GOT3 (cell line): ENCODE measurements around the gene TTBK2.
A peak's percentile ranks its signal among the peaks of the same experiment; 100 is the strongest.
"Not testable (repeated sequence)": the region's sequence is repeated elsewhere in the genome, so short reads cannot be mapped to it uniquely, and the experiment has no call there.

Experiments used
- DNase-seq: peaks from one replicate; lab custom pipeline; 2025; ENCODE audit warnings: mixed read lengths; lab: John Stamatoyannopoulos, UW

TTBK2 gene

GRCh38 chr15:42764154-42764731, 156.3 kb downstream of the TTBK2 start:
- DNase-seq: not testable (repeated sequence)

GRCh38 chr15:42761813-42762212, 158.8 kb downstream of the TTBK2 start:
- DNase-seq: not testable (repeated sequence)

GRCh38 chr15:42760759-42761158, 159.8 kb downstream of the TTBK2 start:
- no peak for DNase-seq

GRCh38 chr15:42759093-42759492, 161.5 kb downstream of the TTBK2 start:
- no peak for DNase-seq

DNA sequence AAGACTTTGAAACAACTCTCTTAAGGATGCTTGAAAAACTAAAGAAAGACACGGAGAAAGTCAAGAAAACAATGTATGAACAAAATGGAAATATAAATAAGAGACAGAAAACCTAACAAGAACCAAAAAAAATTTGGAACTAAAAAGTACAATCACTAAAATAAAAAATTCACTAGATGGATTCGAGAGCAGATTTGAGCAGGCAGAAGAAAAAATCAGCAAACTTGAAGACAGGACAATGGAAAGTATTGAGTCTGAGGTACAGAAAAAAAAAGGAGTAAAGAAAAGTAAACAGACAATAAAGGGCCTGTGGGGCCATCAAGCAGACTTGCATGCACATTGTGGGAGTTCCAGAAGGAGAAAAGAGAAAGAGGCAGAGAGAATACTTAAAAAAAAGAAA, 170.3 kb downstream of the TTBK2 start:
- no peak for DNase-seq

DNA sequence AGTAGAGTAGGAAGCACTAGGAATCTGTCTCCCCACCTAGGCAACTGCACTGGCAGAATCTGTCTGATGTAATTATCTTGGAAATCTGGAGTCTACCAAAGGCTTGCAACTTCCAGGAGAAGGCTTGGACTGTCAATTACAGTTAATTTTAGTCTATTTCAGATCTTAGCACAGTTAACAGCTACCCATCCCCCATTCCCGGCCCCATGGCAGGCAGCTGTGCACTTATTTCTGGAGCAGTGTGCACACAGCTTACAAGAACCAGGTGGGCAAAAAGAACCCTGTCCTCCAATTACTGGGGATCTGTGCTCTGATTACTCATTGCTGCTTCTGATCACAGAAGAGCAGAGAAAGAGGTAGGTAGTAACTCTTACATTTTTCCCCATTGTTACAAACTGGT, 171.3 kb downstream of the TTBK2 start:
- no peak for DNase-seq

GRCh38 chr15:42744195-42744594, 176.4 kb downstream of the TTBK2 start:
- no peak for DNase-seq

DNA sequence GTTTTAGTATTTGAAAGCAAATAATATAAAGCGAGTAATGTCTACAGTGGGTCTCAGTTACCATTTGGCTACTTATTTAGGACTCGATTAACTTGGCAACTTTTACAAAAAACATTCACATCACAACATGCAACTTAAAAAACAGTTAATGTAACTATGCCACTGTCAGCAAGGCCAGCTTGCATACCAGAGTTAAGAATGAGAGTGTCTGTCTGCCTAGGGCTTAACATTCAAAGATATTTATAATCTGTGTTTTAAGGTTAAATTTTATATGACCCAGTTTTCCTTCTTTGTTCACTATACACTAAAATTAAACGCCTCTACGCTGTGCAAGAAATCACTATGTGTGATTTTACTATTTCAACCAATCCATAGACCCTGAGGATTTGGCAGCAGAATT, 178.4 kb downstream of the TTBK2 start:
- DNase-seq: no peak

- no peak for DNase-seq
Measured at GRCh38 chr15:42741710-42742109, 178.9 kb downstream of the TTBK2 start.

GRCh38 chr15:42737529-42738328, 182.8 kb downstream of the TTBK2 start:
- DNase-seq: no peak

DNA sequence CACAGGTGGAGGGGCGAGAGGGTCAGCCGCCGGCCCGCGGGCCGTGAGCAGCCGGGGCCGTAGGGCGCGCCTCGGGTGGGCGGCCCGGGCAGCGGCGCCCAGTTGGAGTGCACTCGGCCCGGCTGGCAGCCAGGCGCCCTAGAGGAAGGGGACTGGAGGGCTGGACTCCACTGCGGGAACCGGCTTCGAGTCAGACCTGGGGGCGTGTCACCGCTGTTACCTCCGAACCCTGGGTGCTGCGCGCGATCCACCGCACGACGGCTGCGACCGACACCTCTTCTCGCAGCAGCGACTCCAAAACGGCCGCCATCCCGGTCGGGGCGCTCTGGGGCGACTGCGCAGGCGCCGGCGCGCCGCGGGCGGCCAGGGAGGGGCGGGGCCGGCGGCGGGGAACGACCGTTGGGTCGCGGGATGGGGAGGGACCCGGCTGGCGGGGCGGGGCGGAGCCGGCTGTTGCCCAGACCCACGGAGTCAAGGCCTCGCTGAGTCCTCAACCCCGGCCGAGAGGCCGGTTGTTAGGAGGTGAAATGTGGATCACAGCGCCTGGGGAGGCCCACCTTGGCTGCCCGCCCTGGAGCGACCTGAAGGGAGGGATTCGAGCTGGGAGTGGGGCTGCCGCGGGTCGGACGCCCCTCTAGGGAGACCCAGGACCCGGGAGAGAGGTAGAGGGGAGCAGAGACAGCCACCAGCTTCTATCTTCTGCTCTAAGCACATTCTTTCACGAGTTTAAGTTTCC, 183.6 kb downstream of the TTBK2 start, which contains the start of gene CDAN1:
CDAN1 (minus strand) TSS at position 336 of the 736 bp plus-strand sequence; CDS start at position 310, 26 bp downstream.
- DNase-seq: peak; percentile 70

GRCh38 chr15:42736178-42736792, 184.3 kb downstream of the TTBK2 start:
- no peak for DNase-seq

DNA sequence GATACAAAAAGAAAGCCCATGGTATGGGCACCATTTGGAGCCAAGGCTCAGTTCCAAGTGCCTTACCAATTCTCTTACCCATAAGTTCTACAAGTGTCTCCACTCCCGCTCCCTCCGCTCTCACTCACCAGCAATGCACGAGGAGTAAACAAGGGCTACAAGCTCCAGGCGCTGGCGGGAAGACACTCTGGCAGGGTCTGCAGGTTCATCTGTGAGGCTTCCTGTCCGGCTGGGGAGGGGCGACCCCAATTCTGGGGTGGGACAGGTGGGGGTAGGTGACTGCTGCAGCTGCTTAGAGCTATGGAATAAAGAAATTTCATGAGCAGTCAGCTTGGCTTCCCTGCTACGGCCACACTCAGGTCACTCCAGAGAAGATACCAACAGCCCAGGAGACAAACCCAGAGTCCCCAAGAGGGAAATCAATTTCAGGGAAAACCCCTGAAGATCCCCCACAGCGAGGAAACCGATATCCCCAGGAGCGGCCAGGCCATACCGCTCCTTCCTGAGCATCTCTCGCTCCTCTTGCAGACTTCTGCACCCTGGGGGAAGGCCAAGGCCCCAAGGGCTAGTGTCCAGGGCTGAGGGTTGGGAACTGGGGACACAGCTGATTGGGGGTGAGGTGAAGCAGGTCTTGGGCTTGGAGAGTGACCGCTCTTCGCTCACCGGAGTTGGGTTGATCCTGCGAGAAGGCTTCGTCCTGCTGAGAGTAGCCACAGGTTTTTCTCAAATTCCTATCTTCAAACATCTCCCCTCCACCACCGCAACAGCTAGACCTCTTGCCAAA, 185.0 kb downstream of the TTBK2 start:
- no peak for DNase-seq

GRCh38 chr15:42734076-42734672, 186.4 kb downstream of the TTBK2 start:
- no peak for DNase-seq

DNA sequence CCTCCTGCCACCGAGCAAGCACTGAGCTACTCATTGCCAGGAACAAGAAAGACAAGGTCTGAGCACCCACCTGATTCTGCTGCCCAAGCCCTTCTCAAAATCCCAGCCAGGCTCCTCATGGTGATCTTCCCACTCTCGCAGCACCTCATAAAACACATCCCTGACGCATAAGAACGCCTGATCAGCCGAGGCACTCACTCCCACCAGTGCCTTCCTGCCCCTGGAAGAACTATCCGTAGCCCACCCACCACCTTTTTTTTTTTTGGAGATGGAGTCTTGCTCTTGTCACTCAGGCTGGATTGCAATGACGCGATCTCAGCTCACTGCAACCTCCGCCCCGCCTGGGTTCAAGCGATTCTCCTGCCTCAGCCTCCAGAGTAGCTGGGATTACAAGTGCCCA, 187.6 kb downstream of the TTBK2 start:
- no peak for DNase-seq

GRCh38 chr15:42732095-42732827, 188.3 kb downstream of the TTBK2 start:
- no peak for DNase-seq

- DNase-seq: no peak
Measured at GRCh38 chr15:42731461-42731860, 189.1 kb downstream of the TTBK2 start.

- no peak for DNase-seq
Measured at GRCh38 chr15:42730536-42730935, 190.0 kb downstream of the TTBK2 start.

- no peak for DNase-seq
Measured at GRCh38 chr15:42730135-42730534, 190.4 kb downstream of the TTBK2 start.

DNA sequence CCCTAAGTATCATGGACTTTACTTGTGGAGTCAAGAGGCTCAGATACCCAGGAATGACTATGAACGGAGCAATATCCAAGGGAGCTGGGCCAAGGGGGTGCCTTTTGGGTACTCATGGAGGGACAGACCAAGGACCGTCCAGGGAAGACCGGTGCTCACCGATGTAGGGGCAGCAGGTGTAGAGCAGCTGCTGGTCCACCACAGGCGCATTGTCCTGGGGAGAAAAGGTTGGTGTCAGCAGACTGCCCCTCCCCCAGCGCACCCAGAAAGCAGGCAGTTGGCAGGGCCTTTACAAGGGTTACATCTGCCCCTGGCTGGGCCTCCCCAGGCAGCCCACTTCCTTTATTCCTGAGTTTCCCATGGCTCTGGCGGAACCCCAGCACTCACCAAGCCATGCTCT, 191.2 kb downstream of the TTBK2 start:
- DNase-seq: no peak

- no peak for DNase-seq
Measured at GRCh38 chr15:42728972-42729371, 191.6 kb downstream of the TTBK2 start.
